ENCODE data around the gene HS6ST1.
A peak's percentile ranks its signal among the peaks of the same experiment; 100 is the strongest.
"Not testable (repeated sequence)": the region's sequence is repeated elsewhere in the genome, so short reads cannot be mapped to it uniquely, and the experiment has no call there.

HS6ST1 gene

GRCh38 chr2:128265608-128265993 lies 53.1 kb downstream of the HS6ST1 start:
- DNase-seq, result not testable (repeated sequence)

GRCh38 chr2:128264881-128265607 lies 53.6 kb downstream of the HS6ST1 start:
- no peak for DNase-seq

- DNase-seq, result no peak
These were observed 54.8 kb downstream of the HS6ST1 start for GRCh38 chr2:128263902-128264331.

GRCh38 chr2:128262315-128263253 lies 56.1 kb downstream of the HS6ST1 start:
- DNase-seq, result no peak

- DNase-seq, result no peak
These were observed 57.2 kb downstream of the HS6ST1 start for GRCh38 chr2:128261245-128262128.

- peak; percentile 85 for DNase-seq
These were observed 58.2 kb downstream of the HS6ST1 start for GRCh38 chr2:128260239-128261138.

- no peak for DNase-seq
These were observed 59.1 kb downstream of the HS6ST1 start for GRCh38 chr2:128259585-128259984.

GRCh38 chr2:128258218-128258617 lies 60.5 kb downstream of the HS6ST1 start:
- no peak for DNase-seq

GRCh38 chr2:128252501-128252900 lies 66.2 kb downstream of the HS6ST1 start:
- DNase-seq, result no peak

GRCh38 chr2:128252086-128252485 lies 66.6 kb downstream of the HS6ST1 start:
- not testable (repeated sequence) for DNase-seq

GRCh38 chr2:128250229-128251025 lies 68.2 kb downstream of the HS6ST1 start:
- DNase-seq, result peak; percentile 46

- DNase-seq, result no peak
These were observed 69.1 kb downstream of the HS6ST1 start for GRCh38 chr2:128249555-128249954.

- DNase-seq, result no peak
These were observed 72.9 kb downstream of the HS6ST1 start for GRCh38 chr2:128245813-128246212.

GRCh38 chr2:128241896-128242295 lies 76.8 kb downstream of the HS6ST1 start:
- DNase-seq, result no peak

- DNase-seq, result peak; percentile 81
These were observed 80.6 kb downstream of the HS6ST1 start for GRCh38 chr2:128237911-128238697.

GRCh38 chr2:128237081-128237534 lies 81.6 kb downstream of the HS6ST1 start:
- DNase-seq, result no peak

- peak; percentile 6 for DNase-seq
These were observed 82.1 kb downstream of the HS6ST1 start for GRCh38 chr2:128236491-128237035.

- DNase-seq, result no peak
These were observed 83.1 kb downstream of the HS6ST1 start for GRCh38 chr2:128235581-128235980.

GRCh38 chr2:128234613-128235012 lies 84.1 kb downstream of the HS6ST1 start:
- no peak for DNase-seq

All from midbrain (tissue), 1 donor.